Hepatocyte (in vitro differentiated cells): ENCODE measurements around the gene ACRV1.

Experiments
- EZH2 ChIP-seq: fragments of 200-600 bp; sonication (generic); IDR thresholded peaks from 2 replicates; pipeline ENCODE4 v1.6.1; 2016; ENCODE audit warnings: antibody characterized with exemption, mild to moderate bottlenecking, borderline replicate concordance
- EZH2phosphoT487 ChIP-seq: fragments of 200-600 bp; sonication (generic); IDR thresholded peaks from one replicate; pipeline ENCODE4 v1.6.1; 2018; ENCODE audit warnings: antibody characterized with exemption, mild to moderate bottlenecking, low read depth, moderate library complexity; ENCODE audit not compliant: unreplicated experiment, severe bottlenecking
- TF ChIP-seq, protein P1 (sequence below): fragments of 200-600 bp; sonication (generic); IDR thresholded peaks from 2 replicates; pipeline ENCODE4 v1.5.1; 2016; ENCODE audit warnings: antibody characterized with exemption, mild to moderate bottlenecking; ENCODE audit not compliant: poor library complexity

DNA sequence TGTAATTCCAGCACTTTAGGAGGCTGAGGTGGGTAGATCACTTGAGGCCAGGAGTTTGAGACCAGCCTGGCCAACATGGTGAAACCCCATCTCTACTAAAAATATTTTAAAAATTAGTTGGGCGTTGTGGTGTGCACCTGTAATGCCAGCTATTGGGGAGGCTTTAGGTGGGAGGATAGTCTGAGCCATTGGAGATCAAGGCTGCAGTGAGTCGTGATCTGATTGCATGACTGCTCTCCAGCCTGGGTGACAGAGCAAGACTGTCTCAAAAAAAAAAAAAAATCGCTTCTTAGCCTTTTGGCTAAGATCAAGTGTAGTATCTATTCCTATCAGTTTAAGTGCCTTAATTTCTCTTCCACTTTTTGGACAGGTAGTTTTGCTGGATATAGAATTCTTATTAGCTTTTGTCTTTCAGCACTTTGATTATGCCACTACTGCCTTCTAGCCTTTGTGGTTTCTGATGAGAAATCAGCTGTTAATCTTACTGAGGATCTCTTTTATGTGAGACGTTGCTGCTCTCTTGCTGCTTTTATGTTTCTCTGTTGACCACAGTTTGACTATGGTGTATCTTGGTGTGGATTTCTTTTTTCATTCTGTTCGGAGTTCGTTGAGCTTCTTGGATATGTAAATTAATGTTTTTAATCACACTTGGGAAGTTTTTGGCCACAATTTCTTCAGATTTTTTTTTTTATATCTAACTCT is 31.0 kb downstream of the ACRV1 start:
- TF ChIP-seq, protein P1, sequence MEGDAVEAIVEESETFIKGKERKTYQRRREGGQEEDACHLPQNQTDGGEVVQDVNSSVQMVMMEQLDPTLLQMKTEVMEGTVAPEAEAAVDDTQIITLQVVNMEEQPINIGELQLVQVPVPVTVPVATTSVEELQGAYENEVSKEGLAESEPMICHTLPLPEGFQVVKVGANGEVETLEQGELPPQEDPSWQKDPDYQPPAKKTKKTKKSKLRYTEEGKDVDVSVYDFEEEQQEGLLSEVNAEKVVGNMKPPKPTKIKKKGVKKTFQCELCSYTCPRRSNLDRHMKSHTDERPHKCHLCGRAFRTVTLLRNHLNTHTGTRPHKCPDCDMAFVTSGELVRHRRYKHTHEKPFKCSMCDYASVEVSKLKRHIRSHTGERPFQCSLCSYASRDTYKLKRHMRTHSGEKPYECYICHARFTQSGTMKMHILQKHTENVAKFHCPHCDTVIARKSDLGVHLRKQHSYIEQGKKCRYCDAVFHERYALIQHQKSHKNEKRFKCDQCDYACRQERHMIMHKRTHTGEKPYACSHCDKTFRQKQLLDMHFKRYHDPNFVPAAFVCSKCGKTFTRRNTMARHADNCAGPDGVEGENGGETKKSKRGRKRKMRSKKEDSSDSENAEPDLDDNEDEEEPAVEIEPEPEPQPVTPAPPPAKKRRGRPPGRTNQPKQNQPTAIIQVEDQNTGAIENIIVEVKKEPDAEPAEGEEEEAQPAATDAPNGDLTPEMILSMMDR = no peak
- TF ChIP-seq EZH2phosphoT487 = no peak
- no peak for TF ChIP-seq EZH2
